Right lobe of liver (tissue), 4 donors: ENCODE measurements around the gene MYOZ3.

ENCODE experiments used
- POLR2A ChIP-seq: fragments of 450-650 bp; IDR thresholded peaks from one replicate; pipeline ENCODE4 v1.6.1; 2017; ENCODE audit warnings: antibody characterized with exemption, mild to moderate bottlenecking
- TF ChIP-seq, protein P1 (sequence below), 4 donors: fragments of 200-600 bp in 3 of 4; fragments of 450-650 bp in 1 of 4; IDR thresholded peaks; one replicate each; pipeline versions ENCODE4 v1.5.1 to v1.8.0; 2016 to 2022; ENCODE audit warnings: antibody characterized with exemption in 4 of 4, mild to moderate bottlenecking in 2 of 4
- donor health status: DM: no; HTN: no; CAD: no.
- donor health status: DM: no; HTN: no; CAD: no.
- donor health status: DM: no; HTN: yes; CAD: no.

DNA sequence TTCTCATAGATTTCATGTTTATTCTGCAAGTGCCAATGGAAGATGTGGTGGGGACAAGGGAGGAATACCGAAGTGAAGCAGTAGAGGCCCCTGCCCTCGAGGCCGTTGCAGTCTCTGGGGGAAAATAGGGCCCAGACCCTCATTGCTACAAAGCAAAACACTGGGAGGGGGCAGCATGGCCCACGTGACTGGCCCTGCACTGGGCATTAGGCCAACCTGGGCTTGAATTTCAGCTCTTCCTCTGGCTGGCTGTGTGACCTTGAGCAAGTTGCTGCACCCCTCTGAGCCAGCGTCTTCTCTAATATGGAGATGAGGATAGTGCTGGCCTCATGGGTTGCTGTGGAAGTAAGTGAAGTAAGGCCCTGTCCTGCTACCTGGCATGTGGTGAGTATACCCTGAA lies 21.3 kb upstream of the MYOZ3 start:
- TF ChIP-seq, protein P1, sequence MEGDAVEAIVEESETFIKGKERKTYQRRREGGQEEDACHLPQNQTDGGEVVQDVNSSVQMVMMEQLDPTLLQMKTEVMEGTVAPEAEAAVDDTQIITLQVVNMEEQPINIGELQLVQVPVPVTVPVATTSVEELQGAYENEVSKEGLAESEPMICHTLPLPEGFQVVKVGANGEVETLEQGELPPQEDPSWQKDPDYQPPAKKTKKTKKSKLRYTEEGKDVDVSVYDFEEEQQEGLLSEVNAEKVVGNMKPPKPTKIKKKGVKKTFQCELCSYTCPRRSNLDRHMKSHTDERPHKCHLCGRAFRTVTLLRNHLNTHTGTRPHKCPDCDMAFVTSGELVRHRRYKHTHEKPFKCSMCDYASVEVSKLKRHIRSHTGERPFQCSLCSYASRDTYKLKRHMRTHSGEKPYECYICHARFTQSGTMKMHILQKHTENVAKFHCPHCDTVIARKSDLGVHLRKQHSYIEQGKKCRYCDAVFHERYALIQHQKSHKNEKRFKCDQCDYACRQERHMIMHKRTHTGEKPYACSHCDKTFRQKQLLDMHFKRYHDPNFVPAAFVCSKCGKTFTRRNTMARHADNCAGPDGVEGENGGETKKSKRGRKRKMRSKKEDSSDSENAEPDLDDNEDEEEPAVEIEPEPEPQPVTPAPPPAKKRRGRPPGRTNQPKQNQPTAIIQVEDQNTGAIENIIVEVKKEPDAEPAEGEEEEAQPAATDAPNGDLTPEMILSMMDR (IDR thresholded peaks at IDR 0.05) = no peak
- no peak for TF ChIP-seq POLR2A
